Heart left ventricle (tissue), 16 donors: ENCODE results near the gene HIGD1B. TPM values are rescaled to one million over a fixed set of nuclear protein-coding genes. Genes with fewer than 3 reads are reported as not detected.
A peak's percentile ranks its signal among the peaks of the same experiment; 100 is the strongest.

Experiments used
- ATAC-seq, 4 donors: fragments of 200-7000 bp; cut with Tn5 transposase; one replicate each; pipeline ENCODE4 v1.9.1; 2020 to 2022; ENCODE audit warnings: moderate library complexity in 4 of 4, mild to moderate bottlenecking in 3 of 4, moderate number of reproducible peaks in 1 of 4
- DNase-seq, 5 donors: peaks; one replicate each; pipeline ENCODE4 v3.0.0-alpha.2; 2020
- H3K27ac ChIP-seq, 12 donors: fragments of 200-600 bp; sonication (generic) in 4 of 12; one replicate each; pipeline versions ENCODE4 v1.5.0 to v1.8.0; 2016 to 2022; ENCODE audit warnings: mild to moderate bottlenecking in 2 of 12
- H3K27me3 ChIP-seq, 9 donors: fragments of 200-600 bp; sonication (generic) in 2 of 9; one replicate each; pipeline versions ENCODE4 v1.5.1 to v1.8.0; 2016 to 2022; ENCODE audit warnings: mild to moderate bottlenecking in 3 of 9
- H3K36me3 ChIP-seq, 9 donors: fragments of 200-600 bp; sonication (generic) in 2 of 9; one replicate each; pipeline versions ENCODE4 v1.5.0 to v1.8.0; 2018 to 2022; ENCODE audit warnings: mild to moderate bottlenecking in 2 of 9
- H3K4me1 ChIP-seq, 12 donors: fragments of 200-600 bp; sonication (generic) in 4 of 12; one replicate each; pipeline versions ENCODE4 v1.5.0 to v1.8.0; 2016 to 2022; ENCODE audit warnings: mild to moderate bottlenecking in 3 of 12
- H3K4me3 ChIP-seq, 12 donors: fragments of 200-600 bp; sonication (generic) in 4 of 12; one replicate each; pipeline versions ENCODE4 v1.5.0 to v1.8.0; 2017 to 2022; ENCODE audit warnings: mild to moderate bottlenecking in 9 of 12, moderate library complexity in 4 of 12
- H3K9me3 ChIP-seq, 12 donors: fragments of 200-600 bp; sonication (generic) in 4 of 12; one replicate each; pipeline versions ENCODE4 v1.5.0 to v1.8.0; 2016 to 2022; ENCODE audit warnings: mild to moderate bottlenecking in 1 of 12
- POLR2A ChIP-seq, 2 donors: fragments of 450-650 bp; IDR thresholded peaks; one replicate each; pipeline ENCODE4 v1.6.1; 2017; ENCODE audit warnings: antibody characterized with exemption in 2 of 2, mild to moderate bottlenecking in 2 of 2, moderate library complexity in 2 of 2
- WGBS, 4 donors: extraction: QIAGEN DNeasy Blood & Tissue Kit in 2 of 4; methylation state at CpG; one replicate each; pipeline versions ENCODE4 v1.1.5 to v1.1.7; 2013 to 2018; 5-methylcytosine and 5-hydroxymethylcytosine counted together
- intact Hi-C, 10 donors: fragments of 100-400 bp; cut with DNase I; formaldehyde crosslinking; loops; one replicate each; pipeline versions ENCODE4 v1.11.1 to v1.14.2; 2022
- polyA plus RNA-seq, 2 donors: library from polyadenylated mRNA; stranded (reverse); fragments of 200-250 nt; gene quantifications; one replicate each; pipeline ENCODE4 v1.2.3, GENCODE V29; 2013
- total RNA-seq, 9 donors: library from RNA; depleted of rRNA in 2 of 9; stranded (reverse); fragments of >200 nt in 2 of 9; fragmentation: NEBNext Ultra II Directional in 3 of 9; extraction: Animal tissue kit (Norgen Biotek cat#: 25700) in 3 of 9; gene quantifications; one replicate each; pipeline versions ENCODE4 v1.1.0 to v1.2.4, GENCODE V29; 2016 to 2023
- TF ChIP-seq, protein P1 (sequence below), 12 donors: fragments of 200-600 bp; sonication (generic) in 4 of 12; IDR thresholded peaks; one replicate each; pipeline versions ENCODE4 v1.5.0 to v1.8.0; 2018 to 2022; ENCODE audit warnings: antibody characterized with exemption in 12 of 12, mild to moderate bottlenecking in 5 of 12
- donor health status: ischemic (EF 13 %, LVEDD 7.1; RV severe dilation, severe dysfunction).
- donor health status: healthy with polysubstance abuse.
- donor health status: DM: no; HTN: yes; CAD: no.
- donor health status: DM: no; HTN: no; CAD: no.
- donor health status: ischemic (EF 25% LVEDD 6.9; RV normal size, moderate dysfunction).
- donor health status: ischemic (EF 25% LVEDD 5.7; RV mildly dilated, moderate dysfunction).
- donor health status: healthy.
- donor health status: DM: yes; HTN: yes; CAD: no.
- donor health status: ischemic (EF 35%, LVEDD 5.7; RV mildly dilated, moderate dysfunction).
- donor health status: nonischemic (EF 11% LVEDD 7.7; RV severe dilation, severe dysfunction).
- donor health status: DM: yes; HTN: yes; CAD: no.
- donor health status: PGD.
- donor health status: ischemic (EF 29% LVEDD 5.4; RV normal size, mild dysfunction).
- donor health status: nonischemic (EF 23%, LVEDD 6.1; RV moderate dilation, normal function).

Gene HIGD1B
- total and polyA plus RNA-seq, 11 donors: 4.3 to 30.9 (median 13.5) TPM

DNA sequence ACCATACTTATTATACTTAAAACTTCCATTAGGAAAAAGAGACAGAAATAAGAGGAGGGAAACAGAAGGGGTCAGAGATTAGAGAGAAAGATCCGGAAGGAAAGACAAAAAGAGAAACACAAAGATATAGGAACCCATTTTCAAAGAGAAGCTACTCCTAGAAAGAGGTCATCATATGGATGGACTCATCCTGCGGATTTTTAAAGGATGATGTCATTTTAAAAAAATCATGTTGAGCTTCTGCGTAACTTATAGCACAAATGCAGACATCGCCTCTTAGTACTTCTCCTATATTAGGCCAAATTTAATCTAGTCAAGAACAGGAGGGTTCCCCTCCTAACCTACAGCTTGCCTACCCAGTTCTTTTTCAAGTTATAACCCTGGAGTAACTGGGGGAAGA lies 33.5 kb downstream of the HIGD1B start:
- Histone ChIP-seq H3K27ac (no peak overlapping the region), H3K27me3 (no peaks in the 10 kb centered on the region), H3K4me1 (no peaks in the 10 kb centered on the region), H3K36me3 (peaks cover 0 to 99% (median 90%) of the 10 kb centered on the region in 9 donors), H3K9me3 (no peaks in the 10 kb centered on the region), H3K4me3 (no peak overlapping the region)
- ATAC-seq: no peak
- 78 to 83% (median 81%) methylated on average over 4 of the region's 4 CpGs for WGBS, 4 donors
- intact Hi-C loops: no loop called here
- no peak for TF ChIP-seq POLR2A (IDR thresholded peaks at IDR 0.05)
- TF ChIP-seq, protein P1, sequence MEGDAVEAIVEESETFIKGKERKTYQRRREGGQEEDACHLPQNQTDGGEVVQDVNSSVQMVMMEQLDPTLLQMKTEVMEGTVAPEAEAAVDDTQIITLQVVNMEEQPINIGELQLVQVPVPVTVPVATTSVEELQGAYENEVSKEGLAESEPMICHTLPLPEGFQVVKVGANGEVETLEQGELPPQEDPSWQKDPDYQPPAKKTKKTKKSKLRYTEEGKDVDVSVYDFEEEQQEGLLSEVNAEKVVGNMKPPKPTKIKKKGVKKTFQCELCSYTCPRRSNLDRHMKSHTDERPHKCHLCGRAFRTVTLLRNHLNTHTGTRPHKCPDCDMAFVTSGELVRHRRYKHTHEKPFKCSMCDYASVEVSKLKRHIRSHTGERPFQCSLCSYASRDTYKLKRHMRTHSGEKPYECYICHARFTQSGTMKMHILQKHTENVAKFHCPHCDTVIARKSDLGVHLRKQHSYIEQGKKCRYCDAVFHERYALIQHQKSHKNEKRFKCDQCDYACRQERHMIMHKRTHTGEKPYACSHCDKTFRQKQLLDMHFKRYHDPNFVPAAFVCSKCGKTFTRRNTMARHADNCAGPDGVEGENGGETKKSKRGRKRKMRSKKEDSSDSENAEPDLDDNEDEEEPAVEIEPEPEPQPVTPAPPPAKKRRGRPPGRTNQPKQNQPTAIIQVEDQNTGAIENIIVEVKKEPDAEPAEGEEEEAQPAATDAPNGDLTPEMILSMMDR (IDR thresholded peaks at IDR 0.05): no peak
- DNase-seq: no peak

GRCh38 chr17:44884941-44885340 lies 37.3 kb downstream of the HIGD1B start:
- DNase-seq: no peak
- Histone ChIP-seq H3K4me1 (peaks cover 0 to 28% (median 5%) of the 10 kb centered on the region in 12 donors), H3K27ac (no peak overlapping the region), H3K9me3 (no peaks in the 10 kb centered on the region), H3K27me3 (no peaks in the 10 kb centered on the region), H3K36me3 (peaks cover 0 to 81% (median 75%) of the 10 kb centered on the region in 9 donors), H3K4me3 (no peak overlapping the region)
- no peak for TF ChIP-seq POLR2A (IDR thresholded peaks at IDR 0.05)
- WGBS, 4 donors: 88 to 99% (median 93%) methylated on average over 2 of the region's 2 CpGs
- intact Hi-C loops: no loop called here
- ATAC-seq: no peak

GRCh38 chr17:44887016-44887415 lies 39.3 kb downstream of the HIGD1B start:
- no peak overlapping the region for H3K27ac ChIP-seq
- DNase-seq: no peak
- H3K4me3 ChIP-seq: no peak overlapping the region
- TF ChIP-seq POLR2A (IDR thresholded peaks at IDR 0.05): no peak
- TF ChIP-seq, protein P1 (IDR thresholded peaks at IDR 0.05): no peak
- ATAC-seq: no peak
- intact Hi-C loops: no loop called here
- no peaks in the 10 kb centered on the region for H3K9me3 ChIP-seq
- WGBS, 4 donors: 75 to 96% (median 90%) methylated on average over 1 of the region's 1 CpG
- peaks cover 0 to 75% (median 68%) of the 10 kb centered on the region in 9 donors for H3K36me3 ChIP-seq
- peaks cover 0 to 28% (median 5%) of the 10 kb centered on the region in 12 donors for H3K4me1 ChIP-seq
- H3K27me3 ChIP-seq: no peaks in the 10 kb centered on the region

- H3K4me3 ChIP-seq: no peak overlapping the region
- no peaks in the 10 kb centered on the region for H3K9me3 ChIP-seq
- H3K27me3 ChIP-seq: no peaks in the 10 kb centered on the region
- H3K27ac ChIP-seq: peak overlapping the region in 1 of 12 donors; percentile 40
- TF ChIP-seq, protein P1 (IDR thresholded peaks at IDR 0.05): no peak
- TF ChIP-seq POLR2A (IDR thresholded peaks at IDR 0.05): no peak
- DNase-seq (no peak), ATAC-seq (peak in 1 of 4 donors; percentile 20)
- WGBS, 4 donors: 75 to 86% (median 83%) methylated on average over 10 of the region's 10 CpGs
- H3K4me1 ChIP-seq: peaks cover 0 to 28% (median 5%) of the 10 kb centered on the region in 12 donors
- peaks cover 0 to 75% (median 68%) of the 10 kb centered on the region in 9 donors for H3K36me3 ChIP-seq
- intact Hi-C loops: no loop called here
Observed at GRCh38 chr17:44887971-44888954, 40.6 kb downstream of the HIGD1B start.
